Activated T-helper 2 cell treated with anti-CD3 and anti-CD28 coated beads, Interferon-gamma antibody, Interleukin-2, Interleukin-4, amounts not matched to agents 10 μg/mL and 5 μg/mL and 100 μg/mL, durations not matched to agents 14 hours and 24 hours and 36 hours (primary cell): Measurements from ENCODE around the gene SLC35F3. TPM values are rescaled to one million over a fixed set of nuclear protein-coding genes. Genes with fewer than 3 reads are reported as not detected.

Experiments used
- DNase-seq: peaks from one replicate; pipeline ENCODE4 v3.0.0; 2021; ENCODE audit warnings: low spot score
- H3K27ac Mint-ChIP-seq: one replicate; pipeline ENCODE4 v1.8.0; 2021; ENCODE audit warnings: mixed read lengths
- H3K27me3 Mint-ChIP-seq: one replicate; pipeline ENCODE4 v1.8.0; 2021; ENCODE audit warnings: low read depth, mixed read lengths
- H3K36me3 Mint-ChIP-seq: one replicate; pipeline ENCODE4 v1.8.0; 2021; ENCODE audit warnings: low read depth, mixed read lengths
- H3K4me1 Mint-ChIP-seq: one replicate; pipeline ENCODE4 v1.8.0; 2021; ENCODE audit warnings: low read depth, mixed read lengths
- H3K4me3 Mint-ChIP-seq: one replicate; pipeline ENCODE4 v1.8.0; 2021; ENCODE audit warnings: low read depth, mild to moderate bottlenecking, moderate library complexity, mixed read lengths
- H3K9me3 Mint-ChIP-seq: one replicate; pipeline ENCODE4 v1.8.0; 2021; ENCODE audit warnings: mixed read lengths
- intact Hi-C: fragments of 100-400 bp; cut with micrococcal nuclease; formaldehyde crosslinking; loops from one replicate; pipeline ENCODE4 v1.15.1; 2023
- total RNA-seq: library from RNA; stranded (reverse); gene quantifications from 2 replicates; pipeline ENCODE4 v1.2.3, GENCODE V29; 2022

The SLC35F3 gene
- total RNA-seq: 2.5 and 2.8 TPM in 2 replicates

DNA sequence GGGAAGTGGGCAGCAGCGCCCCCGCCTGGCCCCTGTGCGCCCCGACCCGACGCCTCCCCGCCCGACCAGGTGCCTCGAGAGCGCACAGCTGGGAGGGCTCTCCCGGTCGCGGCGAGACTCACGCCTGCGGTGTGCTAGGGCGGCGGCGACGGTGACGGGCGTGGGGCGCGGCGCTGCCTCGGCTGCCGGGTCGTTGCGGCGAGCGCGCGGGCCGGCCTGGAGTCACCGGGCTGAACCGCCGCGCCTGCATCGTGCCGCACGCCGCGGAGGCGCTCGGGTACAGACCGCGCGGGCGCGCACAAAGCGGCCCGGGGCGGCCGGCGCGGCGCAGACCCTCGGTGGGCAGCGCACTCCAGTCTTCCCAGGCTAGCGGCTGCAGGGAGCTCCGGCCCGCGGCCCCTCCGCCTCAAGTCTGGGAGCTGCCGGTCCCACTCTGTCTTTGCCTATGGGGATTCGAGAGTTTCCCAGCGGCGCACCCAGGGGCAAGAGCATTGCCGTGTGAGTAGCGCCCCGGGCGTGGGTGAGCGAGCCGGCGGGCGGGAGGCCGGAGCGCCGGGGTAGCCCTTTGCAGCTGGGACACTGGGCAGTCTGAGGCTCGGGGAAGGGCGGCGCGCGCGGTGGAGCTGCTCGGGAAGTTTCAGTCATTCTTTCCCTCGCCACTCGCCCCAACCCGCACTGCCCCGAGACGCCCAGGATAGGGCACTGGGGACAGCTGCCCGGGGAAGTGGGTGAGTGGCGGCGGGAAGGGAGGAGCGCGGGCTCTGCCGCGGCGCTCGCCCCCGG is at the start of gene SLC35F3:
Gene SLC35F3, plus strand, starts transcription at position 44 of the 783 bp plus-strand sequence.
- Mint-ChIP-seq H3K4me1 (peaks cover 2% of the 10 kb centered on the region), H3K9me3 (no peaks in the 10 kb centered on the region), H3K27ac (no peak within 1 kb of the TSS), H3K27me3 (peaks cover 58% of the 10 kb centered on the region), H3K36me3 (no peaks in the 10 kb centered on the region), H3K4me3 (peak within 1 kb of the TSS; percentile 46)
- DNase-seq: no peak
- intact Hi-C loops: no loop called here

DNA sequence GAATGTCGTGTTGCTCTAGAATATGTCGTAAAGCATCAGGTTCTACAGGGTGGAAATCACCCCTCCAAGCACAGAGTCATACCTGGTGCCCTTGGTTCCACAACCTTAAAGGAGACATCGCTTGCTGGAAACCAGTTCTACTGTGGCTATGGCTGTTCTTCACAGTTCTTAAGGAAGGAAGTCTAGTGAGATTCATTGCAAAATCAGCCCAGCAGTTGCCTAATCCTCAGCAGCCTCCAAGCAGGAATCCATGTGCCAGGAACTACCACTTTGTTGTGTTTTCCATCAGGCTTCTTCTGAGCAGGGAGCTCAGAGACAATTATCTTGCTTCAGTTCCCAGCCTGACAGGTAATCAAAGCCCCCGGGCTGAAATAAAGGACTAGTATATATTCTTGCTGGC is 45.0 kb upstream of the SLC35F3 start:
- DNase-seq: no peak
- Mint-ChIP-seq H3K4me3 (no peak overlapping the region), H3K36me3 (no peaks in the 10 kb centered on the region), H3K9me3 (no peaks in the 10 kb centered on the region), H3K4me1 (no peaks in the 10 kb centered on the region), H3K27ac (no peak overlapping the region), H3K27me3 (no peaks in the 10 kb centered on the region)
- intact Hi-C loops: no loop called here

DNA sequence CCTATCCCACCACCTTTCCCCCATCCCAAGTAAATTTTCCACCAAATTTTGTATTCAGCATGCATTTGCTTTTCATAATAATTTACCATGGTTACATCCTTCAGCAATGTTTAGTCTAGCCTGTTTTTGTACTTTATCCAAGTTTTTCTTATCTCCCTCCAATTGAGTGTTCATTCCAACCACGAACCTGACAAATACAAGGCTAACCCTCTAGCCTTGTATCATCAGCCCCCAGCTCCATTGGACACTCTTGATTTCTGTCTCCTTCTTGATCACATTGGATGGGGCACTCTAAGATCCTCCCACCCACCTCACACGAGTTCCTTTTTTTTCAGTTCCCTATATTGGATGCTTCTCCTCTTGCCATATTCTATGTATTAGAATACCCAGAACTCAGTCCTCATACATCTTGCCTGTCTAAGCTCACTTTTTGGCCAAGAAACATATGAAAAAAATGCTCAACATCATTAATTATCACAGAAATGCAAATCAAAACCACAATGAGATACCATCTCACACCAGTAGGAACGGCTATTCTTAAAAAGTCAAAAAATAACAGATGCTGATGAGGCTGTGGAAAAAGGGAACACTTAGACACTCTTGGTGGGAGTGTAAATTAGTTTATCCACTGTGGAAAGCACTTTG is 40.5 kb upstream of the SLC35F3 start:
- no peak for DNase-seq
- Mint-ChIP-seq H3K36me3 (no peaks in the 10 kb centered on the region), H3K9me3 (peaks cover 22% of the 10 kb centered on the region), H3K4me3 (no peak overlapping the region), H3K27me3 (no peaks in the 10 kb centered on the region), H3K4me1 (no peaks in the 10 kb centered on the region), H3K27ac (no peak overlapping the region)
- intact Hi-C loops: no loop called here

DNA sequence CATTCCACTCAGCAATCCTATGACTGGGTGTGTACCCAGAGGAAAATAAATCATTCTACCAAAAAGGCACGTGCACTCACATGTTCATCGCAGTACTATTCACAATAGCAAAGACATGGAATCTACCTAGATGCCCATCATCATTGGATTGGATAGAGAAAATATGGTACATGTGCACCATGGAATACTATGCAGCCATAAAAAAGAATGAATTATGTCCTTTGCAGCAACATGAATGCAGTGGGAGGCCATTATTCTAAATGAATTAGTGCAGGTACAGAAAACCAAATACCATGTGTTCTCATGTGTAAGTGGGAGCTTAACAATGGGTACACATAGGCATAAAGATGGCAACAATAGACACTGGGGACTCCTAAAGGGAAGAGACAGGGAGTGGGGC is 39.9 kb upstream of the SLC35F3 start:
- H3K27ac Mint-ChIP-seq: no peak overlapping the region
- peaks cover 22% of the 10 kb centered on the region for H3K9me3 Mint-ChIP-seq
- no peaks in the 10 kb centered on the region for H3K36me3 Mint-ChIP-seq
- no peak overlapping the region for H3K4me3 Mint-ChIP-seq
- no peak for DNase-seq
- intact Hi-C loops: no loop called here
- no peaks in the 10 kb centered on the region for H3K27me3 Mint-ChIP-seq
- H3K4me1 Mint-ChIP-seq: no peaks in the 10 kb centered on the region

DNA sequence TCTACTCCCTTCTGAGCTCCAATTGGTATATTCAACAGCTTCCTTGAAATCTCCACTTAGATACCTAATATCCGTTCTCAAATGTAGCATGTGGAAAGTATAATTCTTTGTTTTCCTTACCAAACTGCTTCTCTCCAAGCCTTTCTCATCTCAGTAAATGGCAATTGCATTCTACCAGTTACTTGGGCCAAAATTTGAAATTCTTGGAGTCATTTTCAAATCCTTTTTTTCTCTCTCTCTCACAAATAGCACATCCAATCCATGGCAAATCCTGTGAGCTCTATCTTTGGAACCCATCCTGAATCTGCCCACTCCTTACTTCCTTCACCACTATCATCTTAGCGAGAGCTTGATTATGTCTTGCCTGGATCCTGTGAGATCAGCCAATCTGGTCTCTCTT is 39.3 kb upstream of the SLC35F3 start:
- Mint-ChIP-seq H3K4me3 (no peak overlapping the region), H3K4me1 (no peaks in the 10 kb centered on the region), H3K9me3 (peaks cover 22% of the 10 kb centered on the region), H3K36me3 (no peaks in the 10 kb centered on the region), H3K27ac (no peak overlapping the region), H3K27me3 (no peaks in the 10 kb centered on the region)
- intact Hi-C loops: no loop called here
- DNase-seq: no peak

DNA sequence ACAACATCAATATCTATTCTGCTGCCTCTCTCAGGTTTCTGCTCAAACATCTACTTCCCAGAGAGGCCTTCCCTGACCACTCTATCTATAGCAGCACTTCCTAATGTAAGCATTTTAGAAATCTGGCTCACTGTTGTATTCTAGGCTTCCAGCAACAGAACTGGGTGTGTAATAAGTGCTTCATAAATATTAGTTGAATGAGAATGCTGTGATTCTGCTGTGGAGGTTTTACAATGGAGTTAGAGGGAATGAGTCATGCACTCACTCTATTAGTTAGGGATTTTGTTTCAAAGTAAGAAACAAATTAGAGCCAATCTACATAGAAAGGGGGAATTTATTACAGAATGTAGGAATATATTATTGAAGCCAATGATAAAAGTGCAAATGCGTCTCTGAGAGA is 38.6 kb upstream of the SLC35F3 start:
- intact Hi-C loops: no loop called here
- H3K36me3 Mint-ChIP-seq: no peaks in the 10 kb centered on the region
- no peaks in the 10 kb centered on the region for H3K27me3 Mint-ChIP-seq
- H3K9me3 Mint-ChIP-seq: peaks cover 22% of the 10 kb centered on the region
- H3K4me1 Mint-ChIP-seq: no peaks in the 10 kb centered on the region
- DNase-seq: no peak
- H3K4me3 Mint-ChIP-seq: no peak overlapping the region
- H3K27ac Mint-ChIP-seq: no peak overlapping the region

DNA sequence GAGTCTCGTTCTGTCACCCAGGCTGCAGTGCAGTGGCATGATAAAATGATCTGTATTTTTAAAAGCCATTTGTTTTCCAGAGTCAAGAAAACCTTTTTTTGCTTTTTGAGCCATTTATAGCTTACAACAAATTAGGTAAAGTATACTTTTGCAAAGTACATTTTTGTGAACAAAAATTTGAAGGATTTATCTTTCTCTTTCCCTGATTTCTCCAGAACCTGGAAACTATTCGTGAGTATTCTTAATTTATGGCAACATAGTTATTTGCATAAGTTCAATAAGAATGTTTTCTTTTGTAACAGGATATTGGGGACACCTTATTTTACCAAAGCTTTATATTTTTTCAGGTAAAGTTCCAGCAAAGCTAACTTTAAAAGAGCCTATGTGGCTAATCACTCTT is 37.4 kb upstream of the SLC35F3 start:
- no peaks in the 10 kb centered on the region for H3K4me1 Mint-ChIP-seq
- no peak overlapping the region for H3K27ac Mint-ChIP-seq
- intact Hi-C loops: no loop called here
- no peak overlapping the region for H3K4me3 Mint-ChIP-seq
- H3K36me3 Mint-ChIP-seq: no peaks in the 10 kb centered on the region
- DNase-seq: no peak
- no peaks in the 10 kb centered on the region for H3K27me3 Mint-ChIP-seq
- H3K9me3 Mint-ChIP-seq: peaks cover 22% of the 10 kb centered on the region

DNA sequence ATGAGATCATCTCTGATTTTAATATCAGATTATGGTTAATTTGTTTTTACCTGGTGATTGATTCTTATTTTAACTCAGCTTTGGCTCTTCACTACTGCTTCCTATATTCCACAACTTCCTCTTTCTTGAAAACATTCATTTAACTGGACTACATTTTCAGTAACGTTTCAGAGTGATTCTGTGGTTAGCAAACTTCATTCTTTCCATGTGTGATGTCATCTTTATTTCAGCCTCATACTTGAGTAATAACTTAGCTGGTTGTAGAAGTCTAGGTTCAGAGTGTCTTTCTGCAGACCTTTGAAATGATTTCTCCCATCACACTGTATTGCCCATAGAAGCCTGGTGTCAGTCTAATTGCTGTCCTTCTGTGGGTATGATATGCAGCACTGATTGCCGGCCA is 36.0 kb upstream of the SLC35F3 start:
- no peak overlapping the region for H3K27ac Mint-ChIP-seq
- H3K9me3 Mint-ChIP-seq: peaks cover 22% of the 10 kb centered on the region
- intact Hi-C loops: no loop called here
- H3K36me3 Mint-ChIP-seq: no peaks in the 10 kb centered on the region
- DNase-seq: no peak
- no peak overlapping the region for H3K4me3 Mint-ChIP-seq
- H3K27me3 Mint-ChIP-seq: no peaks in the 10 kb centered on the region
- no peaks in the 10 kb centered on the region for H3K4me1 Mint-ChIP-seq

DNA sequence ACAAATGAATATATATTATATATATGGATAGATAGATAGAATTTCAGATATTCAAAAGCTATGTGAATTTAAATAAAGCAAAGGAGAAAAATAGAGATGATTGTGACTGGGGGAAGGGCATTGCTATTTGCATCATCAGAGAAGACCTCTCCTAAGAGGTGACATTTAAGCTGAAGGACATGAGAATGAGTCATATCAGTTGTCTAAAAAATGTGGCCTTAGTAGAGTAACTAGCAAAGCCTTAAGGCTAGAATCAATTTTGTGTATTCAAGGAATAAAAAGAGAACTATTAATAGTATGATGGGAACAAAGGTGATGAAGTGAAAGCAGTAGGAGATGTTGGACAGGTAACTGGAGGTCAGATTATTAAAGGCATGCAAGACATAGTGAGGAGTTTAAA is 34.8 kb upstream of the SLC35F3 start:
- H3K27me3 Mint-ChIP-seq: no peaks in the 10 kb centered on the region
- intact Hi-C loops: no loop called here
- peaks cover 22% of the 10 kb centered on the region for H3K9me3 Mint-ChIP-seq
- H3K36me3 Mint-ChIP-seq: no peaks in the 10 kb centered on the region
- no peak overlapping the region for H3K27ac Mint-ChIP-seq
- no peak overlapping the region for H3K4me3 Mint-ChIP-seq
- no peak for DNase-seq
- H3K4me1 Mint-ChIP-seq: no peaks in the 10 kb centered on the region

DNA sequence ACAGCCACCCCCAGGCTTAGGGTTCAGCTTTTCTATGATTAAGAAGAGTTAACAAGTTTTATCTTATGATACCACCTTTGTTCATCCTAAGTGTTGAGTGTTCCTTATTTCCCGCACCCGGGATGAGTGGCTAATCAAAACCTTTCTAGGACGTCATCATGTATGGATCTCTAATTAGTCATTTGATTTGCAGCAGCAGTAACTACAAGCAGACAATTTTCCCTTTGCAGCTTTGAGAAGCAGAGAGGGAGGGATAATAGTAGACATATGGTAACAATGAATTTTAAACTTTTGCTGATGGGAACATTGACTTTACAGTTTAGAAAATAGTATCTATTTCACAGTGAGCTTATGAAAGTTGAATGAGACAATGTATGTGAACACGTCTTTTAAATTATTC is 30.8 kb upstream of the SLC35F3 start:
- intact Hi-C loops: no loop called here
- Mint-ChIP-seq H3K27ac (no peak overlapping the region), H3K9me3 (peaks cover under 1% of the 10 kb centered on the region), H3K27me3 (no peaks in the 10 kb centered on the region), H3K4me3 (no peak overlapping the region), H3K4me1 (no peaks in the 10 kb centered on the region), H3K36me3 (no peaks in the 10 kb centered on the region)
- DNase-seq: no peak

DNA sequence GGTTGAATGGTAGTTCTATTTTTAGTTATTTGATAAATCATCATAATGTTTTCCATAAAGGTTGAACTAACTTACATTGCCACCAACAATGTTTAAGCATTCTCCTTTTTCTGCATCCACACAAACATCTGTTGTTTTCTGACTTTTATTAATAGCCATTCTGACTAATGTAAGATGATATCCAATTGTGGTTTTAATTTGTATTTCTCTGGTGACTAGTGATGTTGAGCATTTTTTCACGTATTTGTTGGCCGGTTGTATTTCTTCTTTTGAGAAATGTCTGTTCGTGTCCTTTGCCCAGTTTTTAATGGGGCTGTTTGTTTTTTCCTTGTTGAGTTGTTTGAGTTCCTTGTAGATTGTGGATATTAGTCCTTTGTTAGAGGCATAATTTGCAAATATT is 24.6 kb upstream of the SLC35F3 start:
- intact Hi-C loops: no loop called here
- H3K4me3 Mint-ChIP-seq: no peak overlapping the region
- H3K9me3 Mint-ChIP-seq: no peaks in the 10 kb centered on the region
- no peak for DNase-seq
- no peaks in the 10 kb centered on the region for H3K27me3 Mint-ChIP-seq
- no peaks in the 10 kb centered on the region for H3K4me1 Mint-ChIP-seq
- no peaks in the 10 kb centered on the region for H3K36me3 Mint-ChIP-seq
- no peak overlapping the region for H3K27ac Mint-ChIP-seq

DNA sequence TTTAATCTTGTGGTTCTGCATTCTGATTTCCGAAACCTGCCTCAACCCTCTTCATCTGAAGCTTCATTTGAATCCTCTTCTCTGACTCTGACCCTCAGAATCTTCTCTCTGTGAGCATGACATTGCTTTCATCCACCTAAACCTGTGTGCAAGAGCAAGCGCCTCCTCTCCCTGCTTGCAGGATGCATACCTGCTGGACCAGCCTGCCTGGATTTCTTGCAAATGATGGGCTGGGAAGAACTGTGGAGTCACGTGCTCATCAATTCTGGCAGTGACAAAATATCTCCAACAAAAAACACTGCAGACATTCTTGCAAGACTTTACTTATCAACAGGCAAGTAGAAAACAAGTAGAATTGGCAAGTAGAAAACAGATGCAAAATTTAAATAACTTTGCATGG is 20.8 kb upstream of the SLC35F3 start:
- intact Hi-C loops: no loop called here
- Mint-ChIP-seq H3K27ac (no peak overlapping the region), H3K4me3 (no peak overlapping the region), H3K36me3 (no peaks in the 10 kb centered on the region), H3K4me1 (no peaks in the 10 kb centered on the region), H3K27me3 (no peaks in the 10 kb centered on the region), H3K9me3 (no peaks in the 10 kb centered on the region)
- DNase-seq: no peak

DNA sequence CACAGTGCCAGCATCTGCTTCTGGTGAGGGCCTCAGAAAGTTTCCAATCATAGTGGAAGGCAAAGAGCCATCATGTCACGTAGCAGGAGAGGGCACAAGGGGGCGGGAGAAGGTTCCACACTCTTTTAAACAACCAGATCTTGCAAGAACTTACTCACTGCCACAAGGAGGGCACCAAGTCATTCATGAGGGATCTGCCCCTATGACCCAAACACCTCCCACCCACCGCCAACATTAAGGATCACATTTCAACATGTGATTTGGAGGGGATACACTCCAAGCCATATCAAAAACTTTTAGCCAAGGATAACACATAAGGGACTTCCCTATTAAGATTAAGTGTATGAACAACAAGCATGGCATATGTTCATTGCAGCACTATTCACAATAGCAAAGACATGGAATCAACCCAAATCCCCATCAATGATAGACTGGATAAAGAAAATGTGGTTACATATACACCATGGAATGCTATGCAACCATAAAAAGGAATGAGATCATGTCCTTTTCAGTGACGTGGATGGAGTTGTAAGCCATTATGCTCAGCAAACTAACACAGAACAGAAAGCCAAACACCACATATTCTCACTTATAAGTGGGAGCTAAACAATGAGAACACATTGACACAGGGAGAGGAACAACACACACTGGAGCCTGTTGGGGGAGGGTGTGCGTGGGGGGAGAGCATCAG is 19.9 kb upstream of the SLC35F3 start:
- H3K9me3 Mint-ChIP-seq: peaks cover 9% of the 10 kb centered on the region
- H3K4me1 Mint-ChIP-seq: no peaks in the 10 kb centered on the region
- no peak overlapping the region for H3K4me3 Mint-ChIP-seq
- intact Hi-C loops: no loop called here
- no peaks in the 10 kb centered on the region for H3K27me3 Mint-ChIP-seq
- no peak for DNase-seq
- H3K36me3 Mint-ChIP-seq: no peaks in the 10 kb centered on the region
- no peak overlapping the region for H3K27ac Mint-ChIP-seq
